ENCODE data around the gene COL12A1. TPM values are rescaled to one million over a fixed set of nuclear protein-coding genes. Genes with fewer than 3 reads are reported as not detected.
A peak's percentile ranks its signal among the peaks of the same experiment; 100 is the strongest.

COL12A1 gene
- total RNA-seq, 1 donor from 2014 or later = 17.5 TPM

DNA sequence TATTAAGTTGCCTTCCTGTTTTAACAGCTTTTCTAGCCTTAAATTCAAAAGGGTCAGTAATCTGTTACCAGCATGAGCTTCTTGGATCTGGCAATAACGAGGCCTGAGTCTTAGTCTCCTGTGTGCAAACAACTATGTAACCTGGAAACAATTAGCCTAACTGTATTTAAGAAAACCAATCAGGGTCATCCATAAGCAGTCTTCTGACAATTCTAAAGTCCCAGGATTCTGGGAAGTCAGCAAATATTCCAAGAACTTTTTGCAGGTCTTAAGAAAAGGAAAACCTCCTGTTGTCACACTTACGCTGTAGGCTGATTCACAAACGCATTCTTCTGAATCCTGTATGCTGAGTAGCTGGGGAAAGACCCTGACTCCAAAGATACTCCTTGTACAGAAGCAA, 90.4 kb downstream of the COL12A1 start:
- peak overlapping the region; percentile 26 for H3K4me3 ChIP-seq (ENCODE audit: low read depth, low read length)
- TF ChIP-seq, protein P1, sequence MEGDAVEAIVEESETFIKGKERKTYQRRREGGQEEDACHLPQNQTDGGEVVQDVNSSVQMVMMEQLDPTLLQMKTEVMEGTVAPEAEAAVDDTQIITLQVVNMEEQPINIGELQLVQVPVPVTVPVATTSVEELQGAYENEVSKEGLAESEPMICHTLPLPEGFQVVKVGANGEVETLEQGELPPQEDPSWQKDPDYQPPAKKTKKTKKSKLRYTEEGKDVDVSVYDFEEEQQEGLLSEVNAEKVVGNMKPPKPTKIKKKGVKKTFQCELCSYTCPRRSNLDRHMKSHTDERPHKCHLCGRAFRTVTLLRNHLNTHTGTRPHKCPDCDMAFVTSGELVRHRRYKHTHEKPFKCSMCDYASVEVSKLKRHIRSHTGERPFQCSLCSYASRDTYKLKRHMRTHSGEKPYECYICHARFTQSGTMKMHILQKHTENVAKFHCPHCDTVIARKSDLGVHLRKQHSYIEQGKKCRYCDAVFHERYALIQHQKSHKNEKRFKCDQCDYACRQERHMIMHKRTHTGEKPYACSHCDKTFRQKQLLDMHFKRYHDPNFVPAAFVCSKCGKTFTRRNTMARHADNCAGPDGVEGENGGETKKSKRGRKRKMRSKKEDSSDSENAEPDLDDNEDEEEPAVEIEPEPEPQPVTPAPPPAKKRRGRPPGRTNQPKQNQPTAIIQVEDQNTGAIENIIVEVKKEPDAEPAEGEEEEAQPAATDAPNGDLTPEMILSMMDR (conservative IDR thresholded peaks at IDR 0.05; ENCODE audit: low read depth, low read length) = no peak
- DNase-seq (ENCODE audit: low read depth) = peak; percentile 64

DNA sequence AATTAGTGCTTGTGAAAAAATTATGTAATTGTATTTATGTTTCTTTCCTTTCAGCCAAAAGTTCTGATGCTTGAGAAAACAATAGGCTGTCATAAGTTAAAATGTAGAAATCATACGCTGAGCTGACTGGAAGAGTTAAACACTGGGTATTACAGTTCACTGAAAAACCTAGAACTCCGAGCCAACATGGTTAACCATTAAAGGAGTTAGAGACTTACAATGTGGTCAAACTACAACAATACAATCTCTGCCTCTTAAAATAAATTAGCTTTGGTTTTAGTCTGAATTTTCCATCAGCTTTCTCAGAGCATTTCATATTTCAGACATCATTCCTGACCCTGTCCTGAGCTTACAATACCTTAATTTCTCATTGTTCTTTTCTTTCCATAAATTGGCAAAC, 91.0 kb downstream of the COL12A1 start:
- DNase-seq (ENCODE audit: low read depth) = peak; percentile 59
- TF ChIP-seq, protein P1 (conservative IDR thresholded peaks at IDR 0.05; ENCODE audit: low read depth, low read length) = no peak
- H3K4me3 ChIP-seq (ENCODE audit: low read depth, low read length) = peak overlapping the region; percentile 26

DNA sequence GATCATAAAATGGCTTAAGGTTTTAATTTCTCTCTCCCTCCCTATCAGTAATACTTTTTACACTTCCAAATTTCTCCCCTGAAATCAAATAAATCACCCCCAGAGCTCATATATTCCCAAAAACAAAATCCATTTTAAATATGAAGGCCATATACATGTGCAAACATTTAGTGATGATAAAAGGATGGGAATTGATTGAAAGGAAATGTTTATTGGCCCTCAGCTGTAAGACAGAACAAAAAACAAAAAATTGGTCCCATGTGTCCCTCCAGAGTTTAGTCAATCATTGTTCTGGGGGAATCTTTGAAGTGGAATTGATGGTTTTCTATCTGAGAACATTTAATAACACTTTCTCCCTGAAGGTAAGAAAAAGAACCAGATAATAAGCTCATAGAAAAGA, 91.7 kb downstream of the COL12A1 start:
- TF ChIP-seq, protein P1 (conservative IDR thresholded peaks at IDR 0.05; ENCODE audit: low read depth, low read length) = no peak
- no peak for DNase-seq (ENCODE audit: low read depth)

DNA sequence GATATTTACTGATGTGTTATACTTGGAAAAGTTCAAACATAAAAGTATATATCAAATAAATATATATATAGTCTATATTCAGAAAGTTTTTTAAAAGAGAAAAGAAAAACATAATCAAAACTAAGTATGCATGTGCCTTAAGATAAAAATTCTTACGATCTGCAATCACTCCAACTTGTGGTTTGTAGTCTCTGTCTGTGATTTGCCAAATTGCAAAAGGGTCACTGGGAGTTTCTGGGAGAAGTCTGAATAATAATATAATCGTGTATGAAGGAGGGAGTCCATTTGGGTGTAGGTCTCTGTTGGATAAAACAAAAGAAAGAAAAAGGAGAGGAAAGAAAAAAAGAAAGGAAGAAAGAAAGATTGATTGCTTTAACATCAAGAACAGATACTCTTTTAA, 92.4 kb downstream of the COL12A1 start:
- TF ChIP-seq, protein P1 (conservative IDR thresholded peaks at IDR 0.05; ENCODE audit: low read depth, low read length) = no peak
- no peak for DNase-seq (ENCODE audit: low read depth)

More for the DNA sequence above, 91.7 kb downstream of the COL12A1 start:
- H3K4me3 ChIP-seq (ENCODE audit: low read depth, low read length) = no peak overlapping the region

DNA sequence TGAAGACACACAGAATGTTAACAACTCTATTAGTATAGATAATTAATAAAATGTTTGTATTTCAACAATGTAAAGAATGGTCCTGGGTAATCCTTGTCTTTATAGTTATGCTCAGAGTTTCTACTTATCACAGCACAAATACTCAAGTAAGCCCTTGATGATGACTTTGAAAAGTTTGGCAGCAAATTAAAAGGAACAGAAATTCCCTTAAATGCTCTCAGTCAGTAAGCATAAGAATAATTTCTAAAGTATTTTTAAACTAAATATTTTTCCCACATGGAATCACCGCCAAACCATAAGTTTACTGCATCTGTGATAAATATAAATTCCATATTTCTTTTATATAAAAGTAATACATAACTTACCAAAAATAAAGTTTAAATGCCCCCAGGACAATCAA, 96.1 kb downstream of the COL12A1 start:
- no peak for DNase-seq (ENCODE audit: low read depth)
- H3K4me3 ChIP-seq (ENCODE audit: low read depth, low read length) = no peak overlapping the region
- TF ChIP-seq, protein P1 (conservative IDR thresholded peaks at IDR 0.05; ENCODE audit: low read depth, low read length) = no peak

More for the DNA sequence above, 92.4 kb downstream of the COL12A1 start:
- no peak overlapping the region for H3K4me3 ChIP-seq (ENCODE audit: low read depth, low read length)

DNA sequence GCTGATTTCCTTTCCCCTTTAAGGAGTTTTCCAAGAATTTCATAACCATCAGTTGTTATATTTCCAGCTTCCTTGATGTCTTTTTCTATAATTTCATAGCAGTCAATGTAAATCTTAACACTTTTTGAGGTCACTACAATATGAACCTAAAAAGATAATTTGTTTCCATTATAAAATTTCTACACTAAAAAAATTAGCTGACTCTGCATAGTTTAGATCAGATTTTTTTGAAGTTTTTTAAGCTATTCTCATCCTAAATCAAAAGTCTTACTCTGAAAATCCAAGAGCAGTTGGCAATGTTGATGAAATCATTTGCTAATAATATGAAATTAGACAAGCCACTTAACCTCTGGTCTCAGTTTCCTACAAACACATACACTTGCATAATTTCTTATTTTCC, 96.8 kb downstream of the COL12A1 start:
- no peak for DNase-seq (ENCODE audit: low read depth)
- no peak overlapping the region for H3K4me3 ChIP-seq (ENCODE audit: low read depth, low read length)
- TF ChIP-seq, protein P1 (conservative IDR thresholded peaks at IDR 0.05; ENCODE audit: low read depth, low read length) = no peak

DNA sequence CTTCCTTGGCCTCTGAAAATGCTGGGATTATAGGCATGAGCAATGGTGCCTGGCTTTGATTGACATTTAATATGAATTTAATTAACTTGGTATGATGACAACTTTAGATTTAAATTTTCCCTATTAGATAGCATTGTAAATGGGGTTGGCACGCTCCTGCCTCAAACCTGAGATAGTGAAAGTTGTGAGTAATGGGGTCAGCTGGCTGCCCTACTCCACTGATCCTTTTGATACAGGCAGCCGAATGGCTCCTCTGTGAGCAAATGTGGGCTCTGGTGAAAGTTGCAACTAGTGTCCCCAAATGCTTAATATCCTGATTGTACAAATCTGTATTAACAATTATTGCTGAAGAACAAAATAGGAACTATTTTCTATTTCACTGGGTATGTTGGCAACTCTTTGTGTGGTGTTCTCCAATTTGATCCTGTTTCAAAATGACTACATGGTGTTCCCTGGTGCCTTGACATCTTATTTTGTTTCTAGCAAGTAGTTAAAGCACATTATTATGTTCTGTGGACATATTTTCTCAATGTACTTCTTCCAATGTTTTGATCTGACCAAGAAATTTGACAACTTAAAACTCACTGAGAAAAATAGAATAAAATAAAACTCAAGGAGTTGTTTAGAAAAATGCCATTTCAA, 97.4 kb downstream of the COL12A1 start:
- TF ChIP-seq, protein P1 (conservative IDR thresholded peaks at IDR 0.05; ENCODE audit: low read depth, low read length) = no peak
- H3K4me3 ChIP-seq (ENCODE audit: low read depth, low read length) = no peak overlapping the region
- no peak for DNase-seq (ENCODE audit: low read depth)
